Activated T-cell treated with anti-CD3 and anti-CD28 coated beads for 24 hours (primary cell): ENCODE results near the gene UGT1A10.

ENCODE experiments used
- DNase-seq: peaks from one replicate; pipeline ENCODE4 v3.0.0-alpha.2; 2020; ENCODE audit warnings: low read depth

UGT1A10 gene

GRCh38 chr2:233773854-233774253 is 137.6 kb downstream of the UGT1A10 start:
- DNase-seq: no peak

- no peak for DNase-seq
Observed at GRCh38 chr2:233775414-233775813, 139.2 kb downstream of the UGT1A10 start.

GRCh38 chr2:233778030-233778429 is 141.8 kb downstream of the UGT1A10 start, which contains the start of gene MROH2A:
TSS of gene MROH2A (plus strand) at chr2:233778330. CDS start at chr2:233779359, 1,029 bp downstream.
- DNase-seq: no peak

GRCh38 chr2:233779722-233780121 is 143.5 kb downstream of the UGT1A10 start:
- no peak for DNase-seq

GRCh38 chr2:233780771-233781170 is 144.5 kb downstream of the UGT1A10 start:
- no peak for DNase-seq

GRCh38 chr2:233789554-233789953 is 153.3 kb downstream of the UGT1A10 start:
- no peak for DNase-seq

- DNase-seq: no peak
Observed at GRCh38 chr2:233791151-233791882, 155.1 kb downstream of the UGT1A10 start.

GRCh38 chr2:233791883-233792329 is 155.7 kb downstream of the UGT1A10 start:
- DNase-seq: no peak

GRCh38 chr2:233792720-233793119 is 156.5 kb downstream of the UGT1A10 start:
- no peak for DNase-seq

- no peak for DNase-seq
Observed at GRCh38 chr2:233793465-233794127, 157.3 kb downstream of the UGT1A10 start.

- DNase-seq: no peak
Observed at GRCh38 chr2:233794128-233794658, 157.9 kb downstream of the UGT1A10 start.

- DNase-seq: no peak
Observed at GRCh38 chr2:233795735-233796171, 159.5 kb downstream of the UGT1A10 start.

- no peak for DNase-seq
Observed at GRCh38 chr2:233796254-233796653, 160.0 kb downstream of the UGT1A10 start.

GRCh38 chr2:233798335-233799086 is 162.3 kb downstream of the UGT1A10 start:
- DNase-seq: no peak

GRCh38 chr2:233799087-233799665 is 162.9 kb downstream of the UGT1A10 start:
- no peak for DNase-seq

GRCh38 chr2:233799716-233800115 is 163.5 kb downstream of the UGT1A10 start:
- no peak for DNase-seq

GRCh38 chr2:233800208-233800607 is 164.0 kb downstream of the UGT1A10 start:
- DNase-seq: no peak

GRCh38 chr2:233801357-233802131 is 165.3 kb downstream of the UGT1A10 start:
- no peak for DNase-seq

- DNase-seq: no peak
Observed at GRCh38 chr2:233802132-233802815, 166.0 kb downstream of the UGT1A10 start.

- DNase-seq: no peak
Observed at GRCh38 chr2:233803292-233803911, 167.2 kb downstream of the UGT1A10 start.
